SK-N-MC (cell line): ENCODE results near the gene OLIG2.

Source experiments
- EZH2 ChIP-seq: fragments of 200-600 bp; sonication (generic); IDR thresholded peaks from one replicate; pipeline ENCODE4 v1.6.1; 2017; ENCODE audit warnings: antibody characterized with exemption
- FOXP2 ChIP-seq: optimal IDR thresholded peaks from 2 replicates; pipeline ENCODE3; 2011; ENCODE audit warnings: mild to moderate bottlenecking, moderate library complexity; ENCODE audit not compliant: insufficient read depth; ENCODE audit errors: extremely low read length, control extremely low read depth
- POLR2AphosphoS5 ChIP-seq: IDR thresholded peaks from 2 replicates; pipeline ENCODE4 v1.6.1; 2012; ENCODE audit warnings: mild to moderate bottlenecking, low read depth, low read length, borderline replicate concordance

GRCh38 chr21:33055991-33056390 lies 30.3 kb downstream of the OLIG2 start:
- no peak for TF ChIP-seq EZH2
- TF ChIP-seq FOXP2 = no peak
- TF ChIP-seq POLR2AphosphoS5 = no peak
